H1 (cell line): ENCODE data around the gene SLFN13. TPM values are rescaled to one million over a fixed set of nuclear protein-coding genes. Genes with fewer than 3 reads are reported as not detected.

ENCODE experiments used
- CTCF ChIA-PET: fragments of 300-600 bp; sonication (Branson Sonifier 250); formaldehyde crosslinking; loops from one replicate; lab custom pipeline; 2021; ENCODE audit not compliant: partially characterized antibody; lab: Charles Lee
- POLR2A ChIA-PET: fragments of 300-600 bp; sonication (Branson Sonifier 250); formaldehyde crosslinking; loops from one replicate; lab custom pipeline; 2021; ENCODE audit warnings: inconsistent platforms; ENCODE audit not compliant: partially characterized antibody; lab: Charles Lee
- DNase-seq, 2 experiments: peaks; one replicate each; pipeline versions ENCODE4 v3.0.0 to v3.0.0-alpha.2; 2010 to 2022; ENCODE audit warnings: low spot score in 2 of 2, low read depth in 1 of 2, mixed read lengths in 1 of 2
- FAIRE-seq: peaks from 2 replicates; lab custom pipeline; 2011; peaks lifted over from hg19 to GRCh38; lab: Jason Lieb, UNC
- H2AFZ ChIP-seq: 2 replicates; pipeline ENCODE4 v1.8.1; 2012; ENCODE audit warnings: low read length, inconsistent platforms
- H2AK5ac ChIP-seq: 2 replicates; pipeline ENCODE4 v1.6.1; 2013; ENCODE audit warnings: low read depth, low read length
- H2BK120ac ChIP-seq: replicated peaks from 2 replicates; pipeline ENCODE3; 2013; ENCODE audit warnings: low read depth, low read length, inconsistent platforms
- H2BK12ac ChIP-seq: 2 replicates; pipeline ENCODE4 v1.6.1; 2013; ENCODE audit warnings: low read depth, low read length
- H2BK15ac ChIP-seq: 2 replicates; pipeline ENCODE4 v1.6.1; 2013; ENCODE audit warnings: low read length
- H2BK20ac ChIP-seq: 2 replicates; pipeline ENCODE4 v1.6.1; 2013; ENCODE audit warnings: low read length
- H2BK5ac ChIP-seq: 2 replicates; pipeline ENCODE4 v1.6.1; 2013; ENCODE audit warnings: low read depth, low read length
- H3K14ac ChIP-seq: 2 replicates; pipeline ENCODE4 v1.6.1; 2013; ENCODE audit warnings: inconsistent platforms; ENCODE audit not compliant: insufficient read length
- H3K18ac ChIP-seq: 2 replicates; pipeline ENCODE4 v1.6.1; 2013; ENCODE audit warnings: low read length; ENCODE audit errors: extremely low read depth
- H3K23ac ChIP-seq: 2 replicates; pipeline ENCODE4 v1.6.1; 2013; ENCODE audit warnings: inconsistent platforms; ENCODE audit not compliant: insufficient read length
- H3K23me2 ChIP-seq: 2 replicates; pipeline ENCODE4 v1.6.1; 2013; ENCODE audit warnings: low read depth, low read length
- H3K27ac ChIP-seq: 2 replicates; pipeline ENCODE4 v1.6.1; 2011; ENCODE audit warnings: low read depth, low read length, inconsistent platforms
- H3K27me3 ChIP-seq, 4 experiments: replicated peaks in 1 of 4; 1 replicate in 1 of 4; 2 replicates in 3 of 4; pipeline versions ENCODE4 v1.6.1 to v1.8.1; 2011 to 2013; ENCODE audit warnings: low read length in 3 of 4, mild to moderate bottlenecking in 3 of 4, inconsistent platforms in 2 of 4, mixed read lengths in 2 of 4, moderate library complexity in 1 of 4; ENCODE audit not compliant: control insufficient read depth in 3 of 4, insufficient read depth in 3 of 4; ENCODE audit errors: extremely low read depth in 1 of 4
- H3K36me3 ChIP-seq, 4 experiments: 2 replicates each; pipeline versions ENCODE4 v1.6.1 to v1.8.1; 2011 to 2013; ENCODE audit warnings: mild to moderate bottlenecking in 4 of 4, low read length in 3 of 4, moderate library complexity in 2 of 4, control low read depth in 1 of 4, inconsistent platforms in 1 of 4; ENCODE audit not compliant: insufficient read depth in 4 of 4, control insufficient read depth in 2 of 4
- H3K4ac ChIP-seq: replicated peaks from 2 replicates; pipeline ENCODE3; 2013; ENCODE audit warnings: low read length, low read depth, mixed read lengths, inconsistent platforms; ENCODE audit not compliant: insufficient read length
- H3K4me1 ChIP-seq, 4 experiments: replicated peaks in 1 of 4; 1 replicate in 1 of 4; 2 replicates in 3 of 4; pipeline versions ENCODE4 v1.6.1 to v1.8.1; 2011 to 2013; ENCODE audit warnings: low read length in 3 of 4, inconsistent platforms in 2 of 4, mixed read lengths in 1 of 4; ENCODE audit not compliant: insufficient read depth in 4 of 4, control insufficient read depth in 3 of 4
- H3K4me2 ChIP-seq, 2 experiments: 2 replicates each; pipeline versions ENCODE4 v1.6.1 to v1.8.1; 2011 to 2013; ENCODE audit warnings: low read depth in 2 of 2, low read length in 2 of 2, control low read depth in 1 of 2, inconsistent platforms in 1 of 2, mild to moderate bottlenecking in 1 of 2; ENCODE audit not compliant: insufficient read depth in 1 of 2
- H3K4me3 ChIP-seq, 4 experiments: fragments of 200-600, 300-600 bp in 1 of 4; sonication (generic), shearing (Covaris generic), sonication (Bioruptor Twin) in 1 of 4; 2 replicates each; pipeline versions ENCODE4 v1.5.1 to v1.8.1; 2011 to 2016; ENCODE audit warnings: low read length in 4 of 4, low read depth in 3 of 4, control low read depth in 2 of 4, inconsistent platforms in 2 of 4, mild to moderate bottlenecking in 2 of 4, mixed read lengths in 1 of 4, moderate library complexity in 1 of 4; ENCODE audit not compliant: insufficient read depth in 2 of 4; ENCODE audit errors: extremely low read depth in 1 of 4
- H3K56ac ChIP-seq: replicated peaks from 2 replicates; pipeline ENCODE3; 2013; ENCODE audit warnings: low read depth, mild to moderate bottlenecking, mixed read lengths, low read length, inconsistent platforms; ENCODE audit not compliant: insufficient read length
- H3K79me1 ChIP-seq: 2 replicates; pipeline ENCODE4 v1.6.1; 2013; ENCODE audit warnings: low read depth, low read length, control low read depth
- H3K79me2 ChIP-seq, 2 experiments: 2 replicates each; pipeline versions ENCODE4 v1.6.1 to v1.8.1; 2012 to 2013; ENCODE audit warnings: low read length in 2 of 2, mild to moderate bottlenecking in 2 of 2, inconsistent platforms in 1 of 2; ENCODE audit not compliant: insufficient read depth in 2 of 2, control insufficient read depth in 1 of 2
- H3K9ac ChIP-seq, 4 experiments: replicated peaks in 1 of 4; 1 replicate in 1 of 4; 2 replicates in 3 of 4; pipeline versions ENCODE4 v1.6.1 to v1.8.1; 2011 to 2013; ENCODE audit warnings: low read depth in 3 of 4, low read length in 3 of 4, control low read depth in 2 of 4, mild to moderate bottlenecking in 2 of 4, moderate library complexity in 2 of 4, inconsistent platforms in 1 of 4; ENCODE audit errors: extremely low read depth in 1 of 4
- H3K9me3 ChIP-seq, 2 experiments: 2 replicates each; pipeline versions ENCODE4 v1.6.1 to v1.8.1; 2012 to 2013; ENCODE audit warnings: mild to moderate bottlenecking in 2 of 2, moderate library complexity in 2 of 2, control low read depth in 1 of 2, inconsistent platforms in 1 of 2, low read depth in 1 of 2, low read length in 1 of 2, mixed read lengths in 1 of 2; ENCODE audit not compliant: insufficient read depth in 2 of 2
- H4K20me1 ChIP-seq, 2 experiments: replicated peaks in 1 of 2; 2 replicates each; pipeline versions ENCODE3 to v1.8.1; 2011 to 2013; ENCODE audit warnings: inconsistent platforms in 2 of 2, low read length in 2 of 2, mild to moderate bottlenecking in 1 of 2; ENCODE audit not compliant: insufficient read depth in 2 of 2, control insufficient read depth in 1 of 2
- H4K5ac ChIP-seq: 2 replicates; pipeline ENCODE4 v1.6.1; 2013; ENCODE audit warnings: low read length, low read depth, mixed read lengths, inconsistent platforms; ENCODE audit not compliant: insufficient read length
- H4K8ac ChIP-seq: 2 replicates; pipeline ENCODE4 v1.8.0; 2013; ENCODE audit warnings: mild to moderate bottlenecking, moderate library complexity, low read length, inconsistent platforms; ENCODE audit not compliant: insufficient read depth; ENCODE audit errors: extremely low read depth
- H4K91ac ChIP-seq: replicated peaks from 2 replicates; pipeline ENCODE3; 2013; ENCODE audit warnings: low read length, mixed read lengths, inconsistent platforms; ENCODE audit not compliant: insufficient read length
- CHD1 ChIP-seq: IDR thresholded peaks from 2 replicates; pipeline ENCODE4 v1.6.1; 2012; ENCODE audit warnings: low read depth, low read length, improper control_type of control experiment
- E2F6 ChIP-seq: IDR thresholded peaks from 2 replicates; pipeline ENCODE4 v1.6.1; 2012; ENCODE audit warnings: inconsistent platforms
- EGR1 ChIP-seq: IDR thresholded peaks from 2 replicates; pipeline ENCODE4 v1.6.1; 2011; ENCODE audit warnings: low read depth, low read length, borderline replicate concordance
- EP300 ChIP-seq, 2 experiments: IDR thresholded peaks; 1 replicate in 1 of 2; 2 replicates in 1 of 2; pipeline ENCODE4 v1.6.1; 2011 to 2012; ENCODE audit warnings: low read depth in 2 of 2, low read length in 2 of 2, mild to moderate bottlenecking in 2 of 2, borderline replicate concordance in 1 of 2, inconsistent platforms in 1 of 2, moderate library complexity in 1 of 2
- KDM5A ChIP-seq: fragments of 200-600 bp; IDR thresholded peaks from 2 replicates; pipeline ENCODE4 v1.7.1; 2012; ENCODE audit warnings: mild to moderate bottlenecking, low read length, inconsistent platforms, mixed read lengths
- MAFK ChIP-seq: IDR thresholded peaks from 2 replicates; pipeline ENCODE4 v1.6.1; 2012; ENCODE audit warnings: low read depth, mild to moderate bottlenecking, improper control_type of control experiment, low read length
- NRF1 ChIP-seq: IDR thresholded peaks from 2 replicates; pipeline ENCODE4 v1.6.1; 2011; ENCODE audit warnings: mild to moderate bottlenecking, low read depth, low read length, improper control_type of control experiment
- POLR2A ChIP-seq, 2 experiments: IDR thresholded peaks; 1 replicate in 1 of 2; 2 replicates in 1 of 2; pipeline ENCODE4 v1.6.1; 2011; ENCODE audit warnings: low read depth in 2 of 2, low read length in 2 of 2, mild to moderate bottlenecking in 2 of 2; ENCODE audit errors: control extremely low read depth in 1 of 2
- SIN3A ChIP-seq, 2 experiments: IDR thresholded peaks in 1 of 2; conservative IDR thresholded peaks in 1 of 2; 2 replicates each; pipeline ENCODE4 v1.6.1; 2011 to 2012; ENCODE audit warnings: low read length in 2 of 2, improper control_type of control experiment in 1 of 2, low read depth in 1 of 2, mild to moderate bottlenecking in 1 of 2
- SIX5 ChIP-seq: IDR thresholded peaks from 2 replicates; pipeline ENCODE4 v1.6.1; 2011; ENCODE audit warnings: mild to moderate bottlenecking, low read depth, low read length
- SRF ChIP-seq: IDR thresholded peaks from 2 replicates; pipeline ENCODE4 v1.6.1; 2011; ENCODE audit warnings: mild to moderate bottlenecking, low read depth, low read length, moderate library complexity
- TAF1 ChIP-seq: IDR thresholded peaks from 2 replicates; pipeline ENCODE4 v1.6.1; 2011; ENCODE audit warnings: mild to moderate bottlenecking, low read depth, low read length
- TAF7 ChIP-seq: optimal IDR thresholded peaks from 2 replicates; pipeline ENCODE3; 2011; ENCODE audit warnings: low read depth, mild to moderate bottlenecking, inconsistent platforms, low read length, moderate library complexity, borderline replicate concordance
- WGBS, 2 experiments: shearing (Covaris generic) in 1 of 2; methylation state at CpG; one replicate each; pipeline versions ENCODE4 v1.1.6 to v1.1.7; 2013 to 2015; ENCODE audit warnings: low lambda C conversion rate in 2 of 2, mixed read lengths in 2 of 2, inconsistent platforms in 1 of 2, low coverage in 1 of 2, missing lambda C conversion rate in 1 of 2; ENCODE audit not compliant: insufficient replicate concordance in 2 of 2, insufficient coverage in 1 of 2, insufficient read length in 1 of 2; ENCODE audit errors: extremely low coverage in 1 of 2, missing lambda C conversion rate in 1 of 2; 5-methylcytosine and 5-hydroxymethylcytosine counted together
- polyA plus RNA-seq, 7 experiments: library from polyadenylated mRNA; depleted of rRNA in 3 of 7; stranded (reverse) in 5 of 7; unstranded in 2 of 7; fragments of >200 nt in 5 of 7; fragments of 200-250 nt in 2 of 7; gene quantifications; 1 replicate in 5 of 7; 2 replicates in 1 of 7; 4 replicates in 1 of 7; pipeline versions ENCODE4 v1.2.1 to v1.2.3, GENCODE V29; 2011 to 2013; ENCODE audit warnings: missing spikeins in 2 of 7, mixed read lengths in 2 of 7
- total RNA-seq: library from RNA; stranded (reverse); fragmentation: NEBNext Ultra II Directional; extraction: Animal tissue kit (Norgen Biotek cat#: 25700); gene quantifications from 2 replicates; pipeline ENCODE4 v1.2.1, GENCODE V29; 2021

The SLFN13 gene
- total and polyA plus RNA-seq, 2 of the 8 experiments (the other 6 are each of a cell fraction or from before 2014, with no cell fraction given): 15.7 to 27.5 TPM

- H3K9ac ChIP-seq: no peak overlapping the region
- no peaks in the 10 kb centered on the region for H3K36me3 ChIP-seq
- no peaks in the 10 kb centered on the region for H3K79me2 ChIP-seq
- no peaks in the 10 kb centered on the region for H4K20me1 ChIP-seq
- no peak overlapping the region for H3K4ac ChIP-seq
- H3K56ac ChIP-seq: no peak overlapping the region
- no peaks in the 10 kb centered on the region for H3K4me1 ChIP-seq
- POLR2A ChIA-PET: interaction anchor here (1.4 kb wide), 1 partner anchor 21 kb away, joined by 4 read pairs; no protein-coding TSS in a partner anchor
- H2BK15ac ChIP-seq: no peak overlapping the region
- H3K79me1 ChIP-seq: no peaks in the 10 kb centered on the region
- peaks cover 0 to 3% (median 2%) of the 10 kb centered on the region in 4 experiments; a peak in 3 of 7 replicates for H3K27me3 ChIP-seq
- no peak for DNase-seq
- no peak overlapping the region for H4K8ac ChIP-seq
- no peak overlapping the region for H3K14ac ChIP-seq
- CTCF ChIA-PET: interaction anchor here (0.9 to 2.1 kb wide), 2 partner anchors 20 to 68 kb away, joined by 3 to 6 read pairs; no protein-coding TSS in a partner anchor
- H4K91ac ChIP-seq: no peak overlapping the region
- no peak overlapping the region for H3K18ac ChIP-seq
- H3K4me3 ChIP-seq: no peak overlapping the region
- H3K4me2 ChIP-seq: no peak overlapping the region
- H3K27ac ChIP-seq: no peak overlapping the region
- H3K23ac ChIP-seq: no peak overlapping the region
- no peak overlapping the region for H2AFZ ChIP-seq
- no peaks in the 10 kb centered on the region for H3K9me3 ChIP-seq
- H2BK20ac ChIP-seq: no peak overlapping the region
- 89% methylated on average over 4 of the region's 4 CpGs; no CpG with 5 or more reads in 1 of the 2 experiments for WGBS, 2 experiments
- no peak overlapping the region for H2BK5ac ChIP-seq
- no peak overlapping the region for H2BK120ac ChIP-seq
- H2BK12ac ChIP-seq: no peak overlapping the region
- H2AK5ac ChIP-seq: no peak overlapping the region
- no peaks in the 10 kb centered on the region for H3K23me2 ChIP-seq
- TF ChIP-seq KDM5A (no peak), TAF7 (no peak), CHD1 (no peak), EP300 (IDR thresholded peaks at IDR 0.05; ENCODE audit: borderline replicate concordance in 1 of 2, low read depth in 2 of 2, low read length in 2 of 2) (no peak), EGR1 (no peak), TAF1 (no peak), POLR2A (IDR thresholded peaks at IDR 0.05; ENCODE audit: control extremely low read depth in 1 of 2, low read depth in 2 of 2, low read length in 2 of 2) (no peak), SIX5 (no peak), MAFK (no peak), NRF1 (no peak), SRF (no peak), E2F6 (no peak), SIN3A (conservative IDR thresholded peaks at IDR 0.05 in 1 of 2, IDR thresholded peaks at IDR 0.05 in 1 of 2; ENCODE audit: low read depth in 1 of 2, low read length in 2 of 2) (no peak)
- H4K5ac ChIP-seq: no peak overlapping the region
- FAIRE-seq: no peak
These were observed 19.9 kb upstream of the SLFN13 start for GRCh38 chr17:35468475-35468874.
